OCI-LY3 (cell line): Measurements from ENCODE around the gene LIG1.

Source experiments
- H2AFZ ChIP-seq: fragments of 200-600, 300-600 bp; shearing (Covaris generic); 2 replicates; pipeline ENCODE4 v1.6.0; 2014; ENCODE audit warnings: antibody characterized with exemption, low read depth, low read length
- H3K27ac ChIP-seq: fragments of 200-600, 300-600 bp; sonication (generic); 2 replicates; pipeline ENCODE4 v1.5.1; 2014; ENCODE audit warnings: mild to moderate bottlenecking, low read length, moderate library complexity, mixed read lengths
- H3K27me3 ChIP-seq: fragments of 200-600, 300-600 bp; sonication (generic); 2 replicates; pipeline ENCODE4 v1.6.1; 2014; ENCODE audit warnings: low read depth, low read length, mixed read lengths
- H3K36me3 ChIP-seq: fragments of 200-600, 300-600 bp; sonication (generic); replicated peaks from 2 replicates; pipeline ENCODE3; 2014; ENCODE audit warnings: low read depth, low read length, mixed read lengths
- H3K4me1 ChIP-seq: fragments of 300-600, 200-600 bp; sonication (generic); 2 replicates; pipeline ENCODE4 v1.6.1; 2014; ENCODE audit warnings: low read length, mixed read lengths
- H3K4me2 ChIP-seq: fragments of 200-600, 300-600 bp; sonication (generic); 2 replicates; pipeline ENCODE4 v1.6.1; 2014; ENCODE audit warnings: low read length, mixed read lengths
- H3K4me3 ChIP-seq: fragments of 300-600, 200-600 bp; sonication (generic); 2 replicates; pipeline ENCODE4 v1.5.1; 2014; ENCODE audit warnings: antibody characterized with exemption, mild to moderate bottlenecking, low read length, moderate library complexity
- H3K79me2 ChIP-seq: fragments of 300-600, 200-600 bp; shearing (Covaris generic); 2 replicates; pipeline ENCODE4 v1.6.1; 2014; ENCODE audit warnings: mild to moderate bottlenecking, low read length, mixed read lengths
- H3K9ac ChIP-seq: fragments of 300-600, 200-600 bp; shearing (Covaris generic); 2 replicates; pipeline ENCODE4 v1.6.0; 2014; ENCODE audit warnings: mild to moderate bottlenecking, low read length, moderate library complexity
- H3K9me3 ChIP-seq: fragments of 200-600, 300-600 bp; shearing (Covaris generic); 2 replicates; pipeline ENCODE4 v1.6.1; 2014; ENCODE audit warnings: low read length, mixed read lengths; ENCODE audit not compliant: insufficient read depth
- H4K20me1 ChIP-seq: fragments of 200-600, 300-600 bp; sonication (generic); 2 replicates; pipeline ENCODE4 v1.6.1; 2016; ENCODE audit warnings: low read length, mixed read lengths; ENCODE audit not compliant: insufficient read depth
- CTCF ChIP-seq: fragments of 200-600, 300-600 bp; sonication (generic); IDR thresholded peaks from 2 replicates; pipeline ENCODE4 v1.5.1; 2014; ENCODE audit warnings: antibody characterized with exemption, low read length, low read depth
- EZH2phosphoT487 ChIP-seq: fragments of 200-600 bp; shearing (Covaris generic); IDR thresholded peaks from 2 replicates; pipeline ENCODE4 v1.6.1; 2018; ENCODE audit warnings: antibody characterized with exemption, mixed run types, low read depth

Gene LIG1

GRCh38 chr19:48181505-48181904, 11.4 kb upstream of the LIG1 start:
- Histone ChIP-seq H3K27me3 (no peaks in the 10 kb centered on the region), H2AFZ (no peak overlapping the region), H4K20me1 (no peaks in the 10 kb centered on the region), H3K9ac (no peak overlapping the region), H3K36me3 (peaks cover 30% of the 10 kb centered on the region), H3K4me3 (no peak overlapping the region), H3K9me3 (peaks cover 10% of the 10 kb centered on the region), H3K4me2 (no peak overlapping the region), H3K79me2 (no peaks in the 10 kb centered on the region), H3K27ac (no peak overlapping the region), H3K4me1 (peaks cover 12% of the 10 kb centered on the region)
- TF ChIP-seq EZH2phosphoT487: no peak
- TF ChIP-seq CTCF: no peak

GRCh38 chr19:48176226-48176625, 6.1 kb upstream of the LIG1 start:
- Histone ChIP-seq H3K36me3 (peaks cover 31% of the 10 kb centered on the region), H3K27me3 (no peaks in the 10 kb centered on the region), H3K4me1 (peaks cover 4% of the 10 kb centered on the region), H3K9ac (no peak overlapping the region), H3K4me2 (no peak overlapping the region), H3K4me3 (no peak overlapping the region), H3K79me2 (peaks cover 6% of the 10 kb centered on the region), H4K20me1 (no peaks in the 10 kb centered on the region), H3K9me3 (peaks cover 3% of the 10 kb centered on the region), H2AFZ (no peak overlapping the region), H3K27ac (no peak overlapping the region)
- no peak for TF ChIP-seq CTCF

- Histone ChIP-seq H3K36me3 (peaks cover 27% of the 10 kb centered on the region), H3K79me2 (peaks cover 11% of the 10 kb centered on the region), H3K9ac (no peak overlapping the region), H3K27ac (no peak overlapping the region), H3K4me1 (peaks cover 6% of the 10 kb centered on the region), H4K20me1 (no peaks in the 10 kb centered on the region), H3K4me3 (no peak overlapping the region), H3K27me3 (no peaks in the 10 kb centered on the region), H3K4me2 (no peak overlapping the region), H2AFZ (no peak overlapping the region), H3K9me3 (no peaks in the 10 kb centered on the region)
- TF ChIP-seq EZH2phosphoT487 (no peak), CTCF (no peak)
Observed at GRCh38 chr19:48175578-48175977, 5.4 kb upstream of the LIG1 start.

- Histone ChIP-seq H3K27ac (no peak overlapping the region), H4K20me1 (no peaks in the 10 kb centered on the region), H3K9ac (no peak overlapping the region), H3K4me1 (peaks cover 6% of the 10 kb centered on the region), H3K79me2 (peaks cover 11% of the 10 kb centered on the region), H3K4me3 (no peak overlapping the region), H2AFZ (no peak overlapping the region), H3K27me3 (no peaks in the 10 kb centered on the region), H3K4me2 (no peak overlapping the region), H3K9me3 (no peaks in the 10 kb centered on the region), H3K36me3 (peaks cover 20% of the 10 kb centered on the region)
- TF ChIP-seq CTCF: no peak
- TF ChIP-seq EZH2phosphoT487: no peak
Observed at GRCh38 chr19:48174445-48175030, 4.4 kb upstream of the LIG1 start.
